Karpas-422 (cell line): ENCODE data around the gene ASTN2. TPM values are rescaled to one million over a fixed set of nuclear protein-coding genes. Genes with fewer than 3 reads are reported as not detected.

Experiments
- DNase-seq: peaks from one replicate; pipeline ENCODE4 v3.0.0-alpha.2; 2015
- H2AFZ ChIP-seq: fragments of 200-600 bp; sonication (generic); 2 replicates; pipeline ENCODE4 v1.6.1; 2014; ENCODE audit warnings: antibody characterized with exemption, low read length, mixed read lengths
- H3K27ac ChIP-seq: fragments of 200-600 bp; sonication (generic); 2 replicates; pipeline ENCODE4 v1.5.1; 2014; ENCODE audit warnings: mild to moderate bottlenecking, low read length, moderate library complexity
- H3K27me3 ChIP-seq: fragments of 200-600 bp; sonication (generic); 2 replicates; pipeline ENCODE4 v1.6.1; 2014; ENCODE audit warnings: low read length, mixed read lengths
- H3K36me3 ChIP-seq: fragments of 200-600 bp; sonication (generic); 2 replicates; pipeline ENCODE4 v1.6.1; 2014; ENCODE audit warnings: low read length, mixed read lengths; ENCODE audit not compliant: insufficient read depth
- H3K4me1 ChIP-seq: fragments of 200-600 bp; sonication (generic); 2 replicates; pipeline ENCODE4 v1.6.1; 2014; ENCODE audit warnings: mild to moderate bottlenecking, low read length, mixed read lengths
- H3K4me2 ChIP-seq: fragments of 200-600 bp; sonication (generic); 2 replicates; pipeline ENCODE4 v1.6.1; 2014; ENCODE audit warnings: low read length, low read depth, mild to moderate bottlenecking; ENCODE audit not compliant: poor library complexity, severe bottlenecking
- H3K4me3 ChIP-seq: fragments of 200-600 bp; sonication (generic); 2 replicates; pipeline ENCODE4 v1.5.1; 2014; ENCODE audit warnings: mild to moderate bottlenecking, antibody characterized with exemption, low read length, mixed read lengths
- H3K79me2 ChIP-seq: fragments of 200-600 bp; sonication (generic); 2 replicates; pipeline ENCODE4 v1.6.1; 2014; ENCODE audit warnings: mild to moderate bottlenecking, low read length, mixed read lengths
- H3K9ac ChIP-seq: fragments of 200-600 bp; sonication (generic); 2 replicates; pipeline ENCODE4 v1.6.0; 2014; ENCODE audit warnings: low read length
- H3K9me2 ChIP-seq: fragments of 200-600 bp; sonication (generic), shearing (Covaris generic); replicated peaks from 2 replicates; pipeline ENCODE4 v1.6.0; 2014; ENCODE audit warnings: mild to moderate bottlenecking, low read length, moderate library complexity; ENCODE audit not compliant: insufficient read depth
- H3K9me3 ChIP-seq: fragments of 300-700, 200-600 bp; sonication (generic); 2 replicates; pipeline ENCODE4 v1.6.1; 2014; ENCODE audit warnings: low read length, mixed read lengths
- H4K20me1 ChIP-seq: fragments of 200-600 bp; sonication (generic); 2 replicates; pipeline ENCODE4 v1.6.1; 2014; ENCODE audit warnings: mild to moderate bottlenecking, antibody characterized with exemption, low read length, low read depth; ENCODE audit not compliant: insufficient read depth
- total RNA-seq: library from RNA; depleted of rRNA; stranded (reverse); fragments of >200 nt; shearing (Covaris generic); gene quantifications from 2 replicates; pipeline ENCODE4 v1.2.3, GENCODE V29; 2014; ENCODE audit warnings: low replicate concordance

Gene ASTN2
- total RNA-seq, 1 experiment from 2014 or later, result 5.3 TPM

DNA sequence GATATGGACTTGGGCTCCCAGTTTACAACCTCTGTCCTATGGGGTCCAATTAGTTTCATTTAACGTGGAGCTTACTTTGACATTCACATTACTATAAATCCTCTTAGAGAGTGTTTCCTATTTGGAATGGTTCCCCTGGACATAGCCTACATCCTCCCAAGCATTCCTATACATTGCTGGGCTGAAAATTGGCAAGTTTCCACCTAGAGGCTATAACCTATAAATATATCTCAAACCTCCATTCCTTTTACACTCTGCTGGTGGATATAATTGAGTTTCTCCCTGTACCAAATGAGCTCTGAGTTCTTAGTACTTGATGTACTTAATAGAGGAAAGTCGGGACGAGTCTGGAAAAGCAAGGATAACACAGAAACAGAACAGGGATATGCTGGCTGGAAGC, 172.8 kb downstream of the ASTN2 start:
- H3K27ac ChIP-seq, result no peak overlapping the region
- H3K4me2 ChIP-seq, result no peak overlapping the region
- no peaks in the 10 kb centered on the region for H3K79me2 ChIP-seq
- no peak overlapping the region for H2AFZ ChIP-seq
- no peaks in the 10 kb centered on the region for H3K9me3 ChIP-seq
- H3K9me2 ChIP-seq, result no peaks in the 10 kb centered on the region
- no peaks in the 10 kb centered on the region for H3K27me3 ChIP-seq
- H3K4me3 ChIP-seq, result no peak overlapping the region
- no peaks in the 10 kb centered on the region for H3K36me3 ChIP-seq
- no peaks in the 10 kb centered on the region for H4K20me1 ChIP-seq
- H3K9ac ChIP-seq, result no peak overlapping the region
- no peaks in the 10 kb centered on the region for H3K4me1 ChIP-seq
- no peak for DNase-seq

- Histone ChIP-seq H4K20me1 (no peaks in the 10 kb centered on the region), H3K36me3 (no peaks in the 10 kb centered on the region), H3K9me2 (no peaks in the 10 kb centered on the region), H2AFZ (no peak overlapping the region), H3K27ac (no peak overlapping the region), H3K4me2 (no peak overlapping the region), H3K4me3 (no peak overlapping the region), H3K9ac (no peak overlapping the region), H3K4me1 (no peaks in the 10 kb centered on the region), H3K27me3 (no peaks in the 10 kb centered on the region), H3K9me3 (no peaks in the 10 kb centered on the region), H3K79me2 (no peaks in the 10 kb centered on the region)
- DNase-seq, result no peak
Observed at GRCh38 chr9:117239428-117239827, 175.4 kb downstream of the ASTN2 start.

GRCh38 chr9:117234103-117234502, 180.8 kb downstream of the ASTN2 start:
- Histone ChIP-seq H3K9ac (no peak overlapping the region), H3K4me1 (no peaks in the 10 kb centered on the region), H3K4me3 (no peak overlapping the region), H3K4me2 (no peak overlapping the region), H3K9me2 (no peaks in the 10 kb centered on the region), H3K27ac (no peak overlapping the region), H4K20me1 (no peaks in the 10 kb centered on the region), H3K36me3 (no peaks in the 10 kb centered on the region), H3K27me3 (no peaks in the 10 kb centered on the region), H3K9me3 (no peaks in the 10 kb centered on the region), H2AFZ (no peak overlapping the region), H3K79me2 (no peaks in the 10 kb centered on the region)
- no peak for DNase-seq

GRCh38 chr9:117233016-117233415, 181.8 kb downstream of the ASTN2 start:
- Histone ChIP-seq H3K27me3 (no peaks in the 10 kb centered on the region), H3K4me2 (no peak overlapping the region), H3K9ac (no peak overlapping the region), H3K36me3 (no peaks in the 10 kb centered on the region), H3K4me3 (no peak overlapping the region), H3K79me2 (no peaks in the 10 kb centered on the region), H2AFZ (no peak overlapping the region), H3K4me1 (no peaks in the 10 kb centered on the region), H3K27ac (no peak overlapping the region), H3K9me2 (no peaks in the 10 kb centered on the region), H4K20me1 (no peaks in the 10 kb centered on the region), H3K9me3 (no peaks in the 10 kb centered on the region)
- no peak for DNase-seq

GRCh38 chr9:117232281-117232680, 182.6 kb downstream of the ASTN2 start:
- Histone ChIP-seq H3K9me3 (no peaks in the 10 kb centered on the region), H3K4me1 (no peaks in the 10 kb centered on the region), H3K9ac (no peak overlapping the region), H3K27me3 (no peaks in the 10 kb centered on the region), H4K20me1 (no peaks in the 10 kb centered on the region), H3K4me2 (no peak overlapping the region), H3K79me2 (no peaks in the 10 kb centered on the region), H3K4me3 (no peak overlapping the region), H3K27ac (no peak overlapping the region), H3K9me2 (no peaks in the 10 kb centered on the region), H2AFZ (no peak overlapping the region), H3K36me3 (no peaks in the 10 kb centered on the region)
- no peak for DNase-seq

GRCh38 chr9:117231012-117231411, 183.8 kb downstream of the ASTN2 start:
- DNase-seq, result no peak
- Histone ChIP-seq H3K9ac (no peak overlapping the region), H3K79me2 (no peaks in the 10 kb centered on the region), H3K4me3 (no peak overlapping the region), H3K27ac (no peak overlapping the region), H3K27me3 (no peaks in the 10 kb centered on the region), H3K4me2 (no peak overlapping the region), H3K4me1 (no peaks in the 10 kb centered on the region), H4K20me1 (no peaks in the 10 kb centered on the region), H3K36me3 (no peaks in the 10 kb centered on the region), H2AFZ (no peak overlapping the region), H3K9me3 (no peaks in the 10 kb centered on the region), H3K9me2 (no peaks in the 10 kb centered on the region)

DNA sequence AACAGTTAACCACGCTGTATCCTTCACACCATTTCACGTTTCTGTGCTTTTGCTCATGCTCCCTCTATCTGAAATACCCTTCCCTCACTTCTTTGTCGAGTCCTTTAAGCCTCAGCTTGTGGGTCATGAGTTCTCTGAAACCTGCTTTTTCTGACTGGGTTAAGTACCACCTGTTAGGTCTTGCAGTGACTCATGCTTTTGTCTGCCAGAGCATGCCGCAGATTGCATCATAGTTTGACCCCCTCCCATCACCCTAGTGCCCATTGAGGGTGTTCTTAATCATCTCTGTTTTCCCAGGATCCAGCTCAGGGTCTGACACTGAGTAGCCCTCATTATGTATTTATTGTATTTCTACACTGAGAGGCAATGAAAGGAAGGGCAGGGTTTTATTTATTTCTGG, 190.2 kb downstream of the ASTN2 start:
- no peak overlapping the region for H2AFZ ChIP-seq

GRCh38 chr9:117218951-117219350, 195.9 kb downstream of the ASTN2 start:
- no peak overlapping the region for H3K9ac ChIP-seq
- no peak overlapping the region for H3K27ac ChIP-seq
- no peak overlapping the region for H3K4me3 ChIP-seq
- no peaks in the 10 kb centered on the region for H3K27me3 ChIP-seq
- no peaks in the 10 kb centered on the region for H3K36me3 ChIP-seq
- H3K4me1 ChIP-seq, result no peaks in the 10 kb centered on the region
- DNase-seq, result no peak
- H2AFZ ChIP-seq, result no peak overlapping the region
- H4K20me1 ChIP-seq, result no peaks in the 10 kb centered on the region
- no peak overlapping the region for H3K4me2 ChIP-seq
- H3K79me2 ChIP-seq, result no peaks in the 10 kb centered on the region
- no peaks in the 10 kb centered on the region; the same call in 1 of the 2 replicates for H3K9me2 ChIP-seq
- no peaks in the 10 kb centered on the region for H3K9me3 ChIP-seq

More for the DNA sequence above, 190.2 kb downstream of the ASTN2 start:
- Histone ChIP-seq H3K27me3 (no peaks in the 10 kb centered on the region), H3K27ac (no peak overlapping the region), H3K4me3 (no peak overlapping the region), H3K4me1 (no peaks in the 10 kb centered on the region), H3K36me3 (no peaks in the 10 kb centered on the region), H3K9me2 (no peaks in the 10 kb centered on the region), H3K79me2 (no peaks in the 10 kb centered on the region), H3K9ac (no peak overlapping the region), H4K20me1 (no peaks in the 10 kb centered on the region), H3K9me3 (no peaks in the 10 kb centered on the region), H3K4me2 (no peak overlapping the region)
- no peak for DNase-seq

DNA sequence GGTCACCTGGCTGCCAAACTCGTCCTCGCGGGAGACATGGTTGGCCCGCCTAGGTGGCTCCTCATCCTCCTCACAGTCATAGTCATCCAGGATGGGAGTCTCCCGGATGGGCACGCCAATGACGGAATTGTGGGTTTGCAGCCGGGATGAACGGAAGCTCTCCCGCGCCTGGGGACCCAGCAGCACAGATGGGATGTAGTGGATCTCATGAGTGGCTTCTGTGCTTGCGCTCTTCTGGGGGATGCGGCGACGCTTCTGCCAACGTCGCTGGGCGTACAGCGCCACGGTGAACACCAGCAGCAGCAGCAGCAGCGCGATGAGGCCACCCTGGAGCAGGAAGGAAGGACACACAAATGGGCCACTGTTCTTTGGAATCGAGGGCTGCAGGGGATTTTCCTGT, 200.4 kb downstream of the ASTN2 start:
- Histone ChIP-seq H3K79me2 (no peaks in the 10 kb centered on the region), H3K27ac (no peak overlapping the region), H3K27me3 (no peaks in the 10 kb centered on the region), H3K9ac (no peak overlapping the region), H3K9me2 (no peaks in the 10 kb centered on the region; the same call in 1 of the 2 replicates), H4K20me1 (no peaks in the 10 kb centered on the region), H3K4me3 (no peak overlapping the region), H3K36me3 (no peaks in the 10 kb centered on the region), H2AFZ (no peak overlapping the region), H3K4me1 (no peaks in the 10 kb centered on the region), H3K9me3 (no peaks in the 10 kb centered on the region), H3K4me2 (no peak overlapping the region)
- no peak for DNase-seq
